Fibroblast of villous mesenchyme (primary cell): ENCODE data around the gene KCNK2. TPM values are rescaled to one million over a fixed set of nuclear protein-coding genes. Genes with fewer than 3 reads are reported as not detected.
A peak's percentile ranks its signal among the peaks of the same experiment; 100 is the strongest.

Experiments
- DNase-seq: peaks from one replicate; pipeline ENCODE4 v3.0.0-alpha.2; 2010; ENCODE audit warnings: low read depth
- H3K4me3 ChIP-seq: 2 replicates; pipeline ENCODE4 v1.5.1; 2011; ENCODE audit warnings: low read depth, mild to moderate bottlenecking, low read length
- CTCF ChIP-seq: IDR thresholded peaks from 2 replicates; pipeline ENCODE4 v1.5.1; 2012; ENCODE audit warnings: low read depth, mild to moderate bottlenecking, low read length; ENCODE audit not compliant: insufficient read depth
- total RNA-seq: library from RNA; depleted of rRNA; stranded (reverse); fragments of >200 nt; gene quantifications from 2 replicates; pipeline ENCODE4 v1.2.3, GENCODE V29; 2012

Gene KCNK2
- total RNA-seq, 1 donor: 61.7 TPM

- no peak overlapping the region for H3K4me3 ChIP-seq
- no peak for DNase-seq
- TF ChIP-seq CTCF: no peak
Measured at GRCh38 chr1:215141460-215141859, 58.9 kb downstream of the KCNK2 start.

- no peak overlapping the region for H3K4me3 ChIP-seq
- DNase-seq: no peak
- TF ChIP-seq CTCF: no peak
Measured at GRCh38 chr1:215143497-215143896, 61.0 kb downstream of the KCNK2 start.

GRCh38 chr1:215146240-215146975 is 63.9 kb downstream of the KCNK2 start:
- peak; percentile 58 for DNase-seq
- H3K4me3 ChIP-seq: no peak overlapping the region
- peak; percentile 62 for TF ChIP-seq CTCF

GRCh38 chr1:215147024-215147423 is 64.5 kb downstream of the KCNK2 start:
- DNase-seq: no peak
- no peak for TF ChIP-seq CTCF
- no peak overlapping the region for H3K4me3 ChIP-seq

GRCh38 chr1:215151841-215152549 is 69.5 kb downstream of the KCNK2 start:
- DNase-seq: no peak
- no peak for TF ChIP-seq CTCF
- no peak overlapping the region for H3K4me3 ChIP-seq

GRCh38 chr1:215156232-215156631 is 73.7 kb downstream of the KCNK2 start:
- TF ChIP-seq CTCF: no peak

More at GRCh38 chr1:215156232-215156631, 73.7 kb downstream of the KCNK2 start:
- H3K4me3 ChIP-seq: no peak overlapping the region
- DNase-seq: no peak
